Left cardiac atrium (tissue), 4 donors: ENCODE measurements around the gene MITF. TPM values are rescaled to one million over a fixed set of nuclear protein-coding genes. Genes with fewer than 3 reads are reported as not detected.

ENCODE experiments used
- ATAC-seq, 2 donors: fragments of 200-7000 bp; cut with Tn5 transposase; one replicate each; pipeline ENCODE4 v1.9.1; 2020; ENCODE audit warnings: mild to moderate bottlenecking in 2 of 2, moderate library complexity in 2 of 2
- DNase-seq: peaks from one replicate; pipeline ENCODE4 v3.0.0-alpha.2; 2020
- intact Hi-C, 2 donors: fragments of 100-400 bp; cut with DNase I; formaldehyde crosslinking; loops; one replicate each; pipeline versions ENCODE4 v1.14.1 to v1.15.1; 2022 to 2023
- total RNA-seq, 2 donors: library from RNA; stranded (reverse); fragmentation: NEBNext Ultra II Directional; extraction: Animal tissue kit (Norgen Biotek cat#: 25700); gene quantifications; one replicate each; pipeline ENCODE4 v1.2.1, GENCODE V29; 2021
- donor health status: DM: no; HTN: yes; CAD: no.
- donor health status: DM: no; HTN: yes; CAD: no; lungs with severe emphysema.
- donor health status: DM: yes; HTN: yes; CAD: no.
- donor health status: Dilated cardiomyopathy.

The MITF gene
- total RNA-seq, 2 donors from 2014 or later = 35.2 to 51.4 TPM

DNA sequence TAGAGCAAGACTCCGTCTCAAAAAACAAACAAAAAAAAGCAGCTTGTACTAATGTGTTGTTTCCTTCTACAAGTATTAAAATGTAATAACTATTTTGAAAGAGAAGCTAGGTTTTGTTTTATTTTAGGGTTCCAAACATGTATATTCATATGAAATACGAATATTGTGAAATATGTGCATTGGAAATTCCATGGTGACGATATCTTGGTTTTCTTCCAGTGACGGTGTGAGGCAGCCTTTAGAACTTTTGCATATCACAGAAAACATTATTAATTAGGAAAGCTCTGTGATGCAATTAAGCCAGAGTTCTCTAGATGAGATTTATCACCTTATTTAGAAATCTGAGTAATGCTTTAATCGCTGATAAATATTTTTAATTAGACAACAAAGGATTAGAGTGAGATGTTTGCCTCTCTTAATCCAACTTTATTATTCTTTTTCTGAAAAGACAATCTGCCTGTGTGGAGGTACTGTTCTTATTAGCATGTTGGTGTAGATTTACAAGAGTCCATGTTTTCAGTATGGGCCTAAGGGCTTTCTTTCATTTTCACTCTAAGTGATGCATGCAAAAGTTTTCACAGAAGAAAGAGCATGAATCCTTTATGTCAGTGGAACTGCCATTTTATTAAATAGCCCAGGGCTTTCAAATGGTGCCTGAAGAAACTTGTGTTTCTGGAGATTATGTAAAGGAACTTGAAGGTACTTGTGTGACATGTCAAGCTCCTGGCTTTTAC is 222.6 kb downstream of the MITF start:
- ATAC-seq (no peak), DNase-seq (no peak)
- intact Hi-C loops = no loop called here

DNA sequence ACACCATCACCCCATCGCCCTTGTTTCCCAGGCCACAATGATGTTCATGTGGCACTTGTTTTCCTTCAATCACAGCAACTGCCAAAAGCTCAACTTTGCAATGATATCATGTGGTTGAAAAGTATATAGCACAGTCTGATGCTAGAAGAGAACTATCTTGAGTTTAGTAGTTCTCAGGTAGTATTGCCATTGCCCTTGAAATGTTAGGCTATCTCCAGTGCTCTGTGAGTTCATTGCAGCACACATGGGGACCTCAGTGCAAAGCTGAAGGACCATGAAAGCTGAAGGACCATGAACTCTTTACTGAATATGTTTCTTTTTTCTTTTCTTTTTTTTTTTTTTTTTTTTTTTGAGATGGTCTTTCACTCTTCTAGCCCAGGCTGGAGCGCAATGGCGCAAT is 224.4 kb downstream of the MITF start:
- intact Hi-C loops = no loop called here
- DNase-seq (no peak), ATAC-seq (no peak)

DNA sequence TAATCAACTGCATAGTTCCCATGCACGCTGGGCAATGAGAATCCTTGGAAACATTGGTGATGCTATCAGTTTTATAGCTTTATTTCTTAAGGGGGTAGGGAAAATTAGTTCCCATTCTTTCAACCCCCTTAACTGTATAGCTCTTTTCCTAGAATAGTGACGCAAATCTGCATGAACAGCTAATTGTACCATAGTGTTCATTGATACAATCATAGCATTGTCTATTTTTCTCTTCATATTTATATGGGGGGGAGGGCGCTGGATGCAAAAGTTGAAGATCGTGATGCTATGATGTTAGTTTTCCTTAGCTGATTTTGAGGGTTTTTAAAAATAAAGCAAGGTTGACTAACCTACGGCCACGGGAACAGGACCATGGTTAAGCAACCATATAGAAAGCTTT is 227.9 kb downstream of the MITF start:
- intact Hi-C loops = no loop called here
- ATAC-seq = no peak
- DNase-seq = no peak

DNA sequence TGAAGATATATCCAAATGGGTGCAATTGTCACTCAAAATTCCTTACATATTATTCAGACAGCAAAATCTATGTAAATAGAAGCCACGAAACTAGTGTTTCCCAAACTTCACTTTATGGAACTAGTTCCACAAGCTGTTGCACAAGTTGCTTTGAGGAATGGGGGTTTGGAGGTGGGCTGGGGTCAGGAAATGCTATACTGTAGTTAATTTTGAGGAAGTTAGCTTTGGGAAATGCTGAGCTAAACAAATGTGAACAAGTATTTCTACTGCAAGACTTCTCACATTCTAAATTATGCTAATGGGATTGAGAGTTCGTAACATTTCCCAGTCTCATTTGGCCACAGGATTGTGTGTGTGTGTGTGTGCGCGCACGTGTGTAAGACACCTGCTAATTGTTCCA is 231.6 kb downstream of the MITF start:
- intact Hi-C loops = no loop called here
- ATAC-seq (no peak), DNase-seq (no peak)

DNA sequence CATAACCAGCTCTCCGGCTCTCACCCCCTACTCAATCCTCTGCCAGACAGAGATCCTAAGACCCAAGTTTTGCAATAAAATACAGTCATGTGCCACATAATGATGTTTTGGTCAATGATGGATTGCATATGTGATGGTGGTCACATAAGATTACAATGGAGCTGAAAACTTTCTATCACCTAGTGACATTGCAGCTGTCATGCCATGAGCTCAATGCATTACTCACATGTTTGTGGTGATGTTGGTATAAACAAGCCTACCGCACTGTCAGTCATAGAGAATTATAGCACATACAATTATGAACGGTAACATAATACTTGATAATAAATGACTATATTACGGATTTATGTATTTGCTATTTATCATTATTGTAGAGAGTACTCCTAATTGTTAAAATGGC is 233.4 kb downstream of the MITF start:
- ATAC-seq (no peak), DNase-seq (no peak)
- intact Hi-C loops = no loop called here

DNA sequence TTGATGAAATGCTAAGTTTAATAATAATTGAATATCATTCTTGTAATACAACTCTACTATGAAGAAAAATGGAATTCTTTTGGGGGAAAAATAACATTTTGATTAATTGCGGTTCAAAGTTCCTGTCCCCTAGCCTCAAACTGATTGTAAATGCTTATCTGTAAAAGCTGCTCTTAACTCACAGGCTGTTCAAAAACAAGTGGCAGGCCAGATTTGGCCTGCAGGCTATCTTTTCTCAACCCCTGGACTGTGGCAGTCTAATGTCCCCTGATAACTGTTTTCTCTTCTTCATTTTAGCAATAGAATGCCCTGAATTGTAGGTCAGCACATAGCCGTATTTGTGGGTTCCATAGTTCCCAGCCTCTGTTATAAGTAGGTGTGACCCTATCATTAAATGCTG is 236.8 kb downstream of the MITF start:
- DNase-seq (no peak), ATAC-seq (no peak)
- intact Hi-C loops = no loop called here

DNA sequence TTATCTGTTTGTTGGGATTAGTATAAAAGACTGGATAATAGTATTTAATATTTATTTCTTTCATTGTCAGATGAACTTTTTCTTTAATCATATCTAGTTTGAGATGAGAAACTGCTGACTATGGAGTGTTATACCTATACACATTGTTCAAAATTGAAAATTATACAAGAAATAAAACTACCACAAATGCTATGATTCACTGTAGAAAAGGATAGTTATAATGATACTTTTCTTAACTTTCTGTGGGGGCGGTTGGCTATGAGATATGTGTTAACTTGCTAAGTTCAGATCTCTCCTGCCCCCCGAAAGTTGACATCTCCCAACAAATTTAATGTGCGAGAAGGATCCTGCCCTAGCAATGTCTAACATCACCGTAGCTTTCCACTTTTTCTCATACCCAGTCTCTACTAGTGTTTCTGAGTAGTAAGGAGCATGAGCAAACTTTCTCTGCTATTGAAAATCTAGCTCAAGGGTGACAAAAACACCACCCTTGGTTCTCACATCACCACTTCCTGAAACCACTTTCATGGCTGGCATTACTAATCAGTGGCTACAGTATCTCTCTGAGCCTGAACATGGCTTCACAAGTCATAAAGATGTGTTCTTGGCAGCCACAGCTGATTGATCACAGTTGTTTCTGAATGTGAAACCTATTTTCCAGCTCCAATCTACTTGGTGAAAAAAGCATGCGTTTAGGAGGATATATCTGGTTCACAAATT is 244.4 kb downstream of the MITF start:
- no peak for ATAC-seq
- intact Hi-C loops = no loop called here
- no peak for DNase-seq

DNA sequence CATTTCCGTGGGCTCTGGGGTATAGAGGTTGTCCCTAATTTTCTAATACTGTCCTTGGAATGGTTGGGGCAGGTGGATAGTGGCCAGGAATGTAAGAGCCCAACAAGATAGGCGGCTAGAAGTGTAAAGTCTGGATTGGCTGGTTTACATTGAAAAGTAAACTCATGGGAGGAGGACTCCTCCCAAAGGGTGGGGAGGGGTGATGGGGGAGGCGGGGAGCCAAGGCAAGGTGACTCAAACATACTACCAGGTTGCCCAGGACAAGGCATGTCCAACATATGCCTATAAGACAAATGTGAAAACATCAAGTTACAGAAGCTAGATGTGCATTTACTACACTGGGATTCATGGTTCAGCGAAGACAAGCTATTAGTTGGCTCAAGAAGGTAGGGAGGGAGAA is 246.0 kb downstream of the MITF start:
- DNase-seq = no peak
- ATAC-seq = no peak
- intact Hi-C loops = no loop called here

DNA sequence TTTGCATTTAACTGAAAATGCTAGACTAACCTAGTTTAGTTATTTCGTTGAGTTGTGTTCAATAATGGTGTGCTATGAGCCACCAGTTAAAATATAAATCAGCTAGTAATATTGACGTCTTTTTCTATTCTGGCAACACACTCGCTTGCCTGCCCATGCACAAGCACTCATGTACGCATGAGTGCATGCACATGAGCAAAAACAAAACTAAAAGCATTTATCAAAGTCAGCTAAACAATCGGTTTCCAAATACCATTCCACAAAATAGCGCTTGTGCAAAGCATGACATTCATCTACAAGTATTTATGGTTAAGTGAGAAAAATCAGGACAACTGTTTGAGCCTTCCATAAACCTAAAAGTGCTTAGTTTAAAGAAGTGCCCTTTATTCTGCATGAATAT is 247.2 kb downstream of the MITF start:
- DNase-seq (no peak), ATAC-seq (no peak)
- intact Hi-C loops = no loop called here

DNA sequence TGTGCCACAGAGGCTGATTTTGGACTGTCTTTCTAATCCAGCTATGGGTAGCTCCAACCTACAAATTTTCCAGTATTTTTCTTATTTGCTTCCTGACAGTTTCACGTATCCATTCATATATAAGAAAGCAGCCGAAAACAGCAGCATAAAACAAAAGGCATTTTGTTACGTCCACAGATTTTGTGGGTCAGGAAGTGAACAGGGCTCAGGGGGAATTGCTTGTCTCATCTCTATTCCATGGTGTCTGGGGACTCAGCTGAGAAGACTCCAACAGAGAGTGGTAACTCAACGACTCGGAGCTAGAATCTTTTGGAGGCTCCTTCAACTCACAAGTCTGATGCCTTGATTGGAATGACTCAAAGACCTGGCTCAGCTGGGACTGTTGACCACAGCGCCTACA is 248.6 kb downstream of the MITF start:
- DNase-seq (no peak), ATAC-seq (no peak)
- intact Hi-C loops = no loop called here

DNA sequence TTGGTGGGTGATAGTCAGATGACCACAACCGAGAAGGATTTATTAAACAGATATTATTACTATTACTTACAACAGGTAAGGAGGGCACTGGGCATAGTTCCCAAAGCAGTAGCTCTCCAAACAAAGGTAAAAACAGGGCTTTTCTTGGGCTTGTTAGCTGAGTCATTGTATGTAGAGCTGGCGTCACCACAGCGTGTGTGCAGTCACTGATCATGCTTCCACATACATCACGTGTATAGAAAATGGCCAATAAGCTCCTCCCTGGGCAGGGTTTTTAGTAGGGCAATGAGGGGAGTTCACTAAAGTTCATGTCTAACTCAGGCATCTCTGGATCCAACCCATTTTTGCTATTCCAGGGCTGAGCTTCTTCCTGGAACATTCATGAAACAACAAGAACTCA is 254.5 kb downstream of the MITF start:
- ATAC-seq (no peak), DNase-seq (no peak)
- intact Hi-C loops = no loop called here

DNA sequence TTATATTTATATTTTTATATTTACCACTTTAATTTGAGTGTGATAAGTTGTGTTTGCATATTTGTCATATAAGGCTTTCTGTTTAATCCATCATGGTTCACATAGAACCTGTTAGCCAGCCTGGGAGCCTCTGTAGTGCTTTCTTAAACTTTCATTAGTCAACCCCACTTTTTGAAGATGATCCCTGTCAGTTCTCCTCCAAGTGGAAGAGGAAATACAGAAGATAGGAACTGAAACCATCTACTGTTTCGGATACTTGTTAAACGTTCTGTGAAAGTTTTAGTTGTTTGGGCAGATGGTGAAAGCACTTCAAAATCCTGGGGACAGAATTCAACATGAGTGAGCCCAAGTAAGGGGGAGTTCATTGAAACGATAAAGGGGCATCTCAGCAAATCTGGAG is 255.7 kb downstream of the MITF start:
- no peak for ATAC-seq
- no peak for DNase-seq
- intact Hi-C loops = no loop called here

DNA sequence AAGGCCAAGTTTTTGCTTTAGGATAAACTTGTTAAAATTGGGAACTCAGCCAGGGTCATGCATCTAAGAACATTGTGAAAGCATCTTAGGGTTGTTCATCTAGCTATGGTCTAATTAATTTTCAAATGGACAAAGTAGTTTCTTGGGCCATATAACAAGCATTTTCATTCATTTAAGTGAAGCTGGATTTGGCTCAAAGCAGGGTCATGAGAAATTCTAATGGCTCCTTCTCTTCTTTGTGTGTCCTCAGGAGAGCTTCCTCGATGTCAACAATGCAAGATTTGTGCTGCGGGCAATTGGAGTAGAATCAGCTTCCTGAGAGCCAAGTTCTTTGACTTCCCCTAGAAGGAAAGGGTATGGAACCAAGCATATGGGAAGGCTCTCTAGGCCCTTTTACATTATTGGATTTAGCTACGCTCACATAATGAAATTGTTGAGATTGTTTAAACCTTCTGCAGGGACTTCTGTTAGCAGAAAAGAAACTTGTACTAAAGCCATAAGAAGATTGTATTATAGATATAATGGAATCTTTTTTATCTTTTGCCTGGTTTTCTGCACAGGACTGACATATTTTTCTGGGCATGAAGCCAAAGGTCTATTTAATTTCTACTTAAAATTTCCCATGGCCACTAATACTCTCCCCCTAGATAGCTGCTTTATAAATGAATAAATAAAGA is 258.5 kb downstream of the MITF start:
- ATAC-seq (no peak), DNase-seq (no peak)
- intact Hi-C loops = no loop called here

DNA sequence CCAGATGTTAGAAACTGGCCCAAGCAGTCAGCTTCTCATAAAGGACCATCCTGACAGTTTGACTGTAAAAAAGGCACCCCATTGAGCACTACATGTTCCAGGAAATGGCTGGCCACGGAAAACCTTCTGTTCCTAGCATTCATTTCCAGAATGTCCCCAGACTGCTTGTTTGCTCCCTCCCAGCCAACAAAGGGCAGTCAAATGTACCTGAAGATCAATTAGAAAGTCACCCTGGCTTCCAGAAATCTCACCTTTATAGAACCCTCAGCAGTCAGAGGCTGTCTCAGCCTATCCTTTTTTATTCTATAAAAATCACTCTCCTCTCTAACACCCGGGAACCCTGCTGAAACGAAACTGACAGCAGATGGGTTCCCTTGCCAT is 259.5 kb downstream of the MITF start:
- intact Hi-C loops = no loop called here
- ATAC-seq = no peak

DNA sequence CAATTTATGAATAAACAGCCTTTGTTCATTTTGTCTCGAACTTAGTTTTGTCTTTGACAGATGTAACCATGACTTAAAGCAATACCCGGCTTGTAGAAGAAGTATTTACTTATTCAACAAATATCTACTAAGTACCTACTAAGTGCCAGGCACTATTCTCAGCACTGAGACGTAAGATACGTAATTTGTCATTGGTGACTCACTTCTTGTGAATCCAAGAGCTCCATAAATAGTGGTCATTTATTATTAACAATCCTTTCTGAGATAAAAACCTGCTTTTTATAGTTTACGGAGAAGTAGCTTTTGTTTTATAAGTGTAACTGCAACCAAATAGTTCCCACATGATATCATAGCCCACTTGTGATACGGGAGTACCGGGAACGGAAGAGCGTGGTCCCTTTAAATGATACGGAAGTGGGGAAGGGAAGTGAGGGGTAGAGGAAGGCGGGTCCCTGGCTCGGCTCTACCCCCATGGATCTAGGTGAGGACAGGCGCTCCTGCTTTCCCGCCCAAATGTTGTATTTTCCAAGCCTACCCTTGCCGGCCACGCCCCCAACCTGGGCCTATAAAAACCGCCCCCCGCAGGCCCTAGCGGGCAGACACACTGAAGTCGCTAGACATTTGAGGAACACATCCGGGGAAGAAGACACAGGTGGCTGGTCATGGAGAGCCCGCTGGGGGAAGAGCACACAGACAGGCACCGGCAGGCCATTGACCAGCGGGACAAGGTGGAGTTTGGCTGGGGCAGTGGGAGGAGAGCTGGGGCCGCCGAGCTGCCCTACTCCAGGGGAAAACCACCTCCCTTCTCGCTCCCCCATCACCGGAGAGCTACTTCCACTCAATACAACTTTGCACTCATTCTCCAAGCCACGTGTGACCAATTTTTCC is 260.1 kb downstream of the MITF start, which contains the start of gene SAMMSON:
Gene SAMMSON, plus strand, starts transcription at position 594 of the 888 bp plus-strand sequence.
- intact Hi-C loops = no loop called here
- peak in 1 of 2 donors; percentile 58 for ATAC-seq
- DNase-seq = peak; percentile 23

More for the DNA sequence above, 259.5 kb downstream of the MITF start:
- no peak for DNase-seq

DNA sequence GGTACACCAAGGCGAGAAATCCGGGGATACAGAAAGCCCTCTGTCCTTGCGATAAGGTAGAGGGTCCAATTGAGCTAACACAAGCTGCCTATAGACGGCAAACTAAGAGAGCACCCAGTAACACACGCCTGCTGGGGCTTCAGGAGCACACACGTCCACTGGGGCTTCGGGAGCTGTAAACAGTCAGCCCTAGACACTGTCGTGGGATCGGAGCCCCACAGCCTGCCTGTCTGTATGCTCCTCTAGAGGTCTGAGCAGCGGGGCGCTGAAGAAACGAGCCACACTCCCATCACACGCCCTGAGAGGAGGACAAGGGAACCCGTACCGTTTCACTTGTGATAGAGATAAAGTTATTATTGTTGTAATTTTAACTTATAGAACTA is 260.8 kb downstream of the MITF start:
- intact Hi-C loops = no loop called here
- ATAC-seq (no peak), DNase-seq (no peak)

DNA sequence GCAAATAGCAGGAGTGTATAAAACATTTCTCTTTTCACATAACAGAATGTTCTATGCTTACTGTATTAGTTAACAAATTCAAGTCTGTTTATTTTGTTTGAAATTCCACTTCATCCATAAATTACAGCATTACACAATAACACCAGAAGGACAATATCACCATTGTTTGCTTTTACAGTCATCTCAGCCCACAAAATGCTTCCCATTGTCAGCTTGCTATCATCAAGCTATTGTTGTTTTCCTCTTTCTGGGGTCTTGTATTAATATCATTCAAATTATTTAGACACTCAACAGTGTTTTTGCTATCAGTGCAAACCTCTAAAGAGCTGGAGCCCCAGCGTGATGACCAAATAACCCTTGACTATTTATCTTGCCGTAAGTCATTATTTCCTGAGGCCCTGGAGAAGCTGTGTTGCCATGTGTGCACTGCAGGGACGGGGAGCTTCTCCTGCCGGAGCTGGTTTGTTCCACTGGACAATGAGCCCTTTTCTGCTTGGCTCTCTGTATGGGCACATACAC is 261.4 kb downstream of the MITF start:
- no peak for ATAC-seq
- intact Hi-C loops = no loop called here
- no peak for DNase-seq

DNA sequence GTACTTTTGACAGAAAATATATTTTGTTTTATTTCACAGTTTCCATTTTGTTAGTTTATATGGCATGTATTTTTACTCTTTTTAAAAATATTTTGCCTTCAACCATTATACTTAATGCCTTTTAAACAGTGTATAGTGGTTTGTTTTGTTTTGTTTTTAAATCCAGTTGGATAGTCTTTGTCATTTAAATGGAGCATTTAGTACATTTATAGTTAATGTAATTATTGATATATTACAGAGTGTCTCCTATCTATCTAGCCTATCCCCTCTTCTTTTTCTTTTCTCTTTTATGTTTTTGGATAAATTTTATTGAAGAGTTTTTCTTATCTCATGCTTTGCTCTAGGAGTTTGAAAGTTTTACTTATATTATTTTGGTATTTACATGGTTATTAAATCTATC is 263.9 kb downstream of the MITF start:
- ATAC-seq = no peak

DNA sequence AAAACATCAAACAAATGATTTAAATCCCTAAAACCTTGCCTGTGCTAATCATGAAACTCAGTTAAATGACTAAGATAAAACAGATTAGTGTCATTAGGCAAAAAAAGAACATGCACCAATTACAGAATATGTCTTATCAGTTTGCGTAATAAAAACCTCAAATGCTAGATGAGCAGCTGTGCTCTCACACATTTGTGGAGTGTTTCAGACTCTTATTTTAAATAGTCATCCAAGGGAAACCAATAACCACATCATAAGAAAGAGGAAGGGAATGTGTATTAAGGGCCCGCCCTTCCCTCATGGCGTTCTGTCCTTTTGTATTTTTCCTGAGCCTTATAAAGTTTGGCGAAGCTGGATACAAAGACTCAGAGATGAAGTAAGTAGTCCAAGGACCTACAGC is 266.8 kb downstream of the MITF start:
- intact Hi-C loops = no loop called here
- ATAC-seq (no peak), DNase-seq (no peak)

More for the DNA sequence above, 263.9 kb downstream of the MITF start:
- no peak for DNase-seq
- intact Hi-C loops = no loop called here
